Cortex of kidney (tissue), 1 donor: ENCODE measurements around the gene COBL.

Experiments
- DNase-seq: peaks from one replicate; lab custom pipeline; 2025; lab: John Stamatoyannopoulos, UW

Gene COBL

GRCh38 chr7:51253157-51253556, 63.5 kb downstream of the COBL start:
- no peak for DNase-seq

- no peak for DNase-seq
These were observed 65.3 kb downstream of the COBL start for GRCh38 chr7:51251290-51251689.

- no peak for DNase-seq
These were observed 66.1 kb downstream of the COBL start for GRCh38 chr7:51250512-51250911.

GRCh38 chr7:51249991-51250390, 66.6 kb downstream of the COBL start:
- no peak for DNase-seq

GRCh38 chr7:51249187-51249945, 67.2 kb downstream of the COBL start:
- no peak for DNase-seq

- no peak for DNase-seq
These were observed 70.1 kb downstream of the COBL start for GRCh38 chr7:51246258-51247245.

GRCh38 chr7:51244885-51245284, 71.7 kb downstream of the COBL start:
- no peak for DNase-seq

- DNase-seq, result no peak
These were observed 72.6 kb downstream of the COBL start for GRCh38 chr7:51244053-51244452.

- DNase-seq, result no peak
These were observed 73.0 kb downstream of the COBL start for GRCh38 chr7:51243631-51244030.

- no peak for DNase-seq
These were observed 73.6 kb downstream of the COBL start for GRCh38 chr7:51242881-51243518.

- DNase-seq, result no peak
These were observed 74.5 kb downstream of the COBL start for GRCh38 chr7:51242007-51242691.

GRCh38 chr7:51240868-51241267, 75.7 kb downstream of the COBL start:
- DNase-seq, result no peak

- DNase-seq, result no peak
These were observed 76.9 kb downstream of the COBL start for GRCh38 chr7:51239691-51240090.

GRCh38 chr7:51238981-51239495, 77.6 kb downstream of the COBL start:
- DNase-seq, result no peak

- no peak for DNase-seq
These were observed 79.0 kb downstream of the COBL start for GRCh38 chr7:51237446-51238133.

- no peak for DNase-seq
These were observed 80.0 kb downstream of the COBL start for GRCh38 chr7:51236470-51237132.

- DNase-seq, result no peak
These were observed 80.9 kb downstream of the COBL start for GRCh38 chr7:51235593-51236313.

GRCh38 chr7:51234609-51235308, 81.8 kb downstream of the COBL start:
- DNase-seq, result no peak

- DNase-seq, result no peak
These were observed 82.5 kb downstream of the COBL start for GRCh38 chr7:51234139-51234538.
